HG03045 (cell line): ENCODE data around the gene SCMH1.

Experiments
- ATAC-seq: cut with Tn5 transposase; IDR thresholded peaks from one replicate; pipeline ENCODE4 v1.9.1; 2021; ENCODE audit warnings: mild to moderate bottlenecking, moderate library complexity; ENCODE audit not compliant: unreplicated experiment

The SCMH1 gene

GRCh38 chr1:41033272-41033671 lies 208.8 kb downstream of the SCMH1 start:
- no peak for ATAC-seq

DNA sequence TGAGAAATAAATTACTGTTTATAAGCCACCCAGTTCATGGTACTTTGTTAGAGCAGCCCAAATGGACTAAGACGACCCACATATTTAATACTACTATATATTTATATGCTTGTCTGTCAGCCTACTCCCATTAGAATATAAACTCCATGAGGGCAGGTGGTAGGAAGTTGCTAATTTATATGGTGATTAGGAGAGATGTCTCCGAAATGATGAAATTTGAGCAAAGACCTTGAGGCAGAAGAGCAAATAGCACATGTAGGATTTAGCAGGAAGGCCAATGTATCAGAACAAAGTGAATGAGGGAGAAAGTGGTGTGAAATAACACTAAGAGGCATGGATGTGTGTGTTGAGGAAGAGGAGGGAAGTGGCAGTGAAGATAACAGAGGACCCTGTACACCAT lies 210.0 kb downstream of the SCMH1 start:
- ATAC-seq = no peak

GRCh38 chr1:41030872-41031616 lies 211.1 kb downstream of the SCMH1 start:
- no peak for ATAC-seq

DNA sequence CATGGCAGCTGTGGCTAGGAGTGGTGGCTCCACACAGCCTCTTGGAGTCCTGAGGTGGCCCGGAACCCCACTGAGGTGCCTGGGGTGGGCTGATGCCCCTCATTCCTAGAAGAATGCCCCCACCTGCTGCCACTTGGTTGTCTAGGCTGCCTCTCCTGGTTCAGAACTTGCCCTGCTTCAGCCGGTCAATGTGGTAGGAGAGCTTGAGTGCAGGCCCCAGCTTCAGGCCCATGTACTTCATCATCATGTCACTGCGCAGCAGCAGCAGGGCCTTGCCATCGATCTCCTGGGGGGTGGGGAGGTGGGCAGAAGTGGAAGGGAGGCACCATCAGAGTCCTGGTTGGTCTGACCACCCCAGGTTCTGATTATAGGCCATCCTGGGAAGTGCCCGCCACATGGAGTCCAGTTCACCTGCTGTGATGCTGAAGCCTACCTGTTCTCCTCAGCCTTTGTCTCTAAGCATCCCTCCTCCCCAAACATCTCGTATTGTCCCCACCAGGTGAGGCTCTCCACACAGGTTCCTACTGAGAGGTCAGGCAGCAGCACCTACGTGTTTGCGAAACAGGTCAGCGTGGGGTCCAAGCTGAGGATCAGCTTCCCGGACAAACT lies 214.0 kb downstream of the SCMH1 start:
- no peak for ATAC-seq

- no peak for ATAC-seq
These were observed 215.9 kb downstream of the SCMH1 start for GRCh38 chr1:41025979-41026819.

GRCh38 chr1:41024953-41025352 lies 217.2 kb downstream of the SCMH1 start:
- no peak for ATAC-seq

GRCh38 chr1:41023279-41023990 lies 218.7 kb downstream of the SCMH1 start:
- ATAC-seq = no peak

- no peak for ATAC-seq
These were observed 219.7 kb downstream of the SCMH1 start for GRCh38 chr1:41022424-41022823.

DNA sequence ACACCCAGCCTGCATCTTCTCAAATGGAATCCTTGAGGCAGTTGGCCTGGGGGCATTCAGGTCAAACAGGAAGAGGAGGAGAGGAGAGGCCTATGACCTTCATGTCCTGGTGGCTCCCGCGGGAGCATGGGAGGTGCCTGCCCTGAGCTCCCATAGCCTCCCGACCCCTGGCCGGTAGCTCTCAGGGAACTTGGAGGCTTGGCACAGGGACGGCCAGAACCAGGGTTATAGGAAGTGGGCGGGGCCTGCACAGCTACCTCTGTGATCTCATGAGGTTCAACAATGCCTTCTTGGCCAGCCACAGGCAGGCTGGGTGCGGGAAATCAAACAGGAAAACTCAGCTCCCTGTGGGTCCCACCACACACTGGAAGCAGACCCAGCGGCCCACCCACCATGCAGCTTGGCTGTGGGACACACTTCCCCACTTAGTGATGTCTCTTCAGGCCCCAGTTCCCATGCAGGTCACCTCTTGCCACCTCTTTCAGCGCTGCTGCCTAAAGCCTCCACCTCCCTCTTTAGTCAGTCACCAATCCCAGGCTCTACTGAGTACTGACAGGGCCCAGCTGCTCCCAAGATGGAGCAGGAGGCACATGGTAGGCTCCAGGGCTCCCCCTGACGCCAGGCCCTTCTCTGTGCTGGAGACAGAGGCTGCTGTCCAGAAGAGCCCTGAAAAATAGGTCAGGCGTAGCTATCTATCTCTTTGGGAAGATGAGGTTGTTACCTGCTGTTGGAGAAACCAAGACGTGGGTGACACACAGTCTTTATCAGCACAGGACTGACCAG lies 220.4 kb downstream of the SCMH1 start, which contains the start of gene SLFNL1:
Gene SLFNL1 (minus strand): TSS at position 200 of the 783 bp plus-strand sequence. CDS start 1,065 bp downstream, outside the sequence.
- no peak for ATAC-seq

- no peak for ATAC-seq
These were observed 221.5 kb downstream of the SCMH1 start for GRCh38 chr1:41020654-41021053.

DNA sequence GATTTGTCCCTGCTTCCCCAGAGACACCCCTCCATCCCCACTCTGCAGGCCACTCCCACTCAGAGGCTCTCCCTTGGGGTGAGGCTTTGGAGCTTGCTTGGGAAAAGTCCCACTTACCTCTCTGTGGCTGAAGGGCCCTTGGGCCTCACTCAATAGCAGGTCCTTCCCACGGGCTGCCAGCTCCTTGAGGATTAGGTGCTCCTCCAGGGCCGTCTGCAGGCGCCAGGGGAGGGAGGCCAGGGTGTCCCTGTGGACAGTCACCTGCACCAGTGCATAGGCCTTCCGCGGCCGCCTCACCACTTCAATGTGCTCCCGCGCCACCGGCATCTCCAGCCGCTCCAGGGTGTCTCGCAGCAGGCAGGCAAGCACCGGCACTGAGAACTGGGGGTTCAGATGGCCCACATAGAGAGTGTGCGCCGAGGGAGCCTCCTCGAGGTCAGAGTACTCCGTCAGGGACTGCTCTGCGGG lies 222.0 kb downstream of the SCMH1 start:
- no peak for ATAC-seq

- no peak for ATAC-seq
These were observed 222.8 kb downstream of the SCMH1 start for GRCh38 chr1:41019353-41019745.

DNA sequence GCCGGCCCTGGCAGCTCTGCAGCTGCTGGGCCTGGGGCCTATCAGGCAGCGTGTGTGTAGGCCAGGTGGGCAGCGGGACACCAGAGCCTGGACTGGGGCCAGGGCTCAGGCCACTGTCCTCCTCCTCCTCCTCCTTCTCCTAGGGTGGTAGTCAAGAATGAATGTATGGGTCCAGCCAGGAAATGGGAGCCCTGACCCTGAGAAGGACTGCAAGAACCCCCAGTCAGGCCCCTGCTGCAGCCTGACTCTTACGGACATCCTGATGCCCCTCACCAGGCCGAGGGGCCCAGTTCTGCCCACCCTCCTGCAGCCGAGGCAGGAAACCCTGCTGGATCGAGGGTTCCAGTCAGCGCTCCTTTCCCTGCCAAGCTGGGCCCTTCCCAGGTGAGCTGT lies 224.1 kb downstream of the SCMH1 start:
- no peak for ATAC-seq

DNA sequence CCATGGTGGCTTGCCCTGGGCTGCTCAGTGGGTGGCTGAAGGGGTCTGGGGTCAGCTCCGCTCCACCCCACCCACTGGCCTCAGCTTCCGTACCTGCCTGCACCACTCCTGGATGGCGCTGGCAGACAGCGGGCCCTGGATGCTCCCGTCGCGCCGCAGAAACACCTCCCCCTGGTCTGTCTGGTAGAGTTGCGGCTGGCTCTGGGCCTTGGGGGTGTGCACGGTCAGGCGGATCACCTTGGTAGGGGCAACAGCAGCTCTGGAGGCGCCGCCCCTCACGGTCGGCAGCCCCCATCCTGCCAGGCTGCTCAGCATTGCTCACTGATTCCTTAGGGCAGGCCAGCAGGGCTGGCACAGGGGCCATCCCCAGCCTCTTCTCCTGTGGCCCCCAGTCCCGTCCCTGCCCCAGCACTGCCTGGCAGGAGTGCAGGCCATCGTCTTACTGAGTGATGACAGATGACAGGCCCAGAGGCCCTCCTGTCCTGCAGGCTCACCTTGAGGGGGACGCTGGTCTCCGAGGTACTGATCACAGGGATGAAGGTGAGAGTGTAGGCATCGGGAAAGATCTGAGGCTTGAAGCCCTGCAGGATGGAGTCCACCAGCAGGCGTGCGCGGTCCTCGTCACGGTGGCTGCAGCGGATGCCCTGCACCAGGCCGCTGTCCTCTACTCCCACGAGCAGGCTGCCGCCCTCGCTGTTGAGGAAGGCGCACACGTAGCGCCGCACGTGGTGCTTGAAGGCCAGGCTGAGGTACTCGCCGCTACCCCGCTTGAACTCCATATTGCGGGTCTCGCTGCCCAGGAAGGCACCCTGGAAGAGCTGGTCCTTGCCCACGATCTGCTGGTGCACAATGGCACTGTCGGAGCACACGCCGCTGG lies 224.7 kb downstream of the SCMH1 start:
- ATAC-seq = no peak

- no peak for ATAC-seq
These were observed 226.1 kb downstream of the SCMH1 start for GRCh38 chr1:41015897-41016470.

DNA sequence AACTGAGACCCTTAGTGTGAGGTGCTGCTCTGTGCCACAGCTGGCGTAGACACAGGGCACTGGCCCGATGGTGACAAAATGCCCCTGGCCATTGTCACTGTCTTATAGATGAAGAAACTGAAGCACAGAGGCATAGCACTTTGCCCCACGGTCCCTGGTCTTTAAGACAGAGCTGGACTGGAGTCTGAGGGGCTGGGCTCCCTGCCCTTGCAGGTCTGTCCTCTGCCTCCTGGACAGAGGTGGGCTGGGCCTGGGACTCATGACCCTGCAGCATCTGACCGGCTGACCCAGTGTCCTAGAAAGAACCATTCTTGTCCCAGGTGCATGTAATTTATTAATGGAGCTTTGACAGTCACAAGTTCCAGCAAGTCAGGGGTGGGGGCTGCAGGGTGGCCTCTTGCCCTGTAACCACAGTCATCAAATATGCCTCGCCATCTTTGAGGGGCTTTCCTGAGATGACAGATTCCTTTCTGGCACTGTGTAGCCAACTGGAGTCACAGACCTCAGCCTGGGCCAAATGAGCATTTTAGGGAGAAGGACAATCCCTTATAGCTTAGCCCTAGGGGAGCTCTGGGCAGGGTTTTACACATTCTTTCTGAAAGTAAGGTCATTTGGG lies 226.7 kb downstream of the SCMH1 start:
- no peak for ATAC-seq

GRCh38 chr1:41014871-41015270 lies 227.2 kb downstream of the SCMH1 start:
- ATAC-seq = no peak

GRCh38 chr1:41013796-41014195 lies 228.3 kb downstream of the SCMH1 start:
- no peak for ATAC-seq
